Osteocyte (in vitro differentiated cells): ENCODE results near the gene PTPRJ. TPM values are rescaled to one million over a fixed set of nuclear protein-coding genes. Genes with fewer than 3 reads are reported as not detected.

ENCODE experiments used
- DNase-seq: peaks from one replicate; pipeline ENCODE4 v3.0.0; 2021; ENCODE audit warnings: mixed read lengths; ENCODE audit not compliant: unreplicated experiment; ENCODE audit errors: extremely low spot score
- H3K27ac Mint-ChIP-seq: one replicate; pipeline ENCODE4 v1.8.0; 2021; ENCODE audit warnings: mild to moderate bottlenecking, mixed read lengths; ENCODE audit not compliant: unreplicated experiment
- H3K27me3 Mint-ChIP-seq: one replicate; pipeline ENCODE4 v1.8.0; 2021; ENCODE audit warnings: mixed read lengths; ENCODE audit not compliant: unreplicated experiment
- H3K36me3 Mint-ChIP-seq: one replicate; pipeline ENCODE4 v1.8.0; 2021; ENCODE audit warnings: mixed read lengths; ENCODE audit not compliant: unreplicated experiment
- H3K4me1 Mint-ChIP-seq: one replicate; pipeline ENCODE4 v1.8.0; 2021; ENCODE audit warnings: mixed read lengths; ENCODE audit not compliant: unreplicated experiment
- H3K4me3 Mint-ChIP-seq: one replicate; pipeline ENCODE4 v1.8.0; 2021; ENCODE audit warnings: mild to moderate bottlenecking, moderate library complexity, mixed read lengths; ENCODE audit not compliant: unreplicated experiment
- H3K9me3 Mint-ChIP-seq: one replicate; pipeline ENCODE4 v1.8.0; 2021; ENCODE audit warnings: mixed read lengths; ENCODE audit not compliant: unreplicated experiment
- CTCF ChIP-seq: fragments of 200-600 bp; sonication (generic); IDR thresholded peaks from 2 replicates; pipeline ENCODE4 v1.5.0; 2021; ENCODE audit warnings: antibody characterized with exemption, mild to moderate bottlenecking, moderate library complexity
- total RNA-seq: library from RNA; stranded (reverse); gene quantifications from 2 replicates; pipeline ENCODE4 v1.2.1, GENCODE V29; 2021

PTPRJ gene
- total RNA-seq, 1 donor from 2014 or later: 16.6 TPM

- peak; percentile 72 for DNase-seq
- no peak overlapping the region for H3K27ac Mint-ChIP-seq
- no peak overlapping the region for H3K4me3 Mint-ChIP-seq
- peaks cover 24% of the 10 kb centered on the region for H3K36me3 Mint-ChIP-seq
- H3K4me1 Mint-ChIP-seq: peaks cover 15% of the 10 kb centered on the region
- no peaks in the 10 kb centered on the region for H3K9me3 Mint-ChIP-seq
- no peaks in the 10 kb centered on the region for H3K27me3 Mint-ChIP-seq
- TF ChIP-seq CTCF: no peak
These were observed 141.9 kb downstream of the PTPRJ start for GRCh38 chr11:48122246-48122645.

GRCh38 chr11:48122656-48123055 lies 142.3 kb downstream of the PTPRJ start:
- no peak for TF ChIP-seq CTCF
- DNase-seq: peak; percentile 56
- H3K9me3 Mint-ChIP-seq: no peaks in the 10 kb centered on the region
- H3K4me3 Mint-ChIP-seq: no peak overlapping the region
- H3K27ac Mint-ChIP-seq: no peak overlapping the region
- H3K36me3 Mint-ChIP-seq: peaks cover 22% of the 10 kb centered on the region
- peaks cover 15% of the 10 kb centered on the region for H3K4me1 Mint-ChIP-seq
- H3K27me3 Mint-ChIP-seq: no peaks in the 10 kb centered on the region

- Mint-ChIP-seq H3K4me1 (peaks cover 15% of the 10 kb centered on the region), H3K4me3 (no peak overlapping the region), H3K36me3 (peaks cover 27% of the 10 kb centered on the region), H3K27me3 (no peaks in the 10 kb centered on the region), H3K27ac (peak overlapping the region; percentile 39), H3K9me3 (no peaks in the 10 kb centered on the region)
- peak; percentile 51 for DNase-seq
- TF ChIP-seq CTCF: no peak
These were observed 143.0 kb downstream of the PTPRJ start for GRCh38 chr11:48123254-48123875.

- no peak overlapping the region for H3K27ac Mint-ChIP-seq
- H3K4me3 Mint-ChIP-seq: no peak overlapping the region
- peak; percentile 40 for DNase-seq
- H3K27me3 Mint-ChIP-seq: no peaks in the 10 kb centered on the region
- H3K36me3 Mint-ChIP-seq: peaks cover 30% of the 10 kb centered on the region
- H3K9me3 Mint-ChIP-seq: no peaks in the 10 kb centered on the region
- peaks cover 15% of the 10 kb centered on the region for H3K4me1 Mint-ChIP-seq
- no peak for TF ChIP-seq CTCF
These were observed 143.8 kb downstream of the PTPRJ start for GRCh38 chr11:48123934-48124755.

GRCh38 chr11:48124880-48125279 lies 144.5 kb downstream of the PTPRJ start:
- peaks cover 30% of the 10 kb centered on the region for H3K36me3 Mint-ChIP-seq
- DNase-seq: peak; percentile 56
- TF ChIP-seq CTCF: no peak
- peaks cover 15% of the 10 kb centered on the region for H3K4me1 Mint-ChIP-seq
- H3K27me3 Mint-ChIP-seq: no peaks in the 10 kb centered on the region
- H3K27ac Mint-ChIP-seq: no peak overlapping the region
- no peak overlapping the region for H3K4me3 Mint-ChIP-seq
- no peaks in the 10 kb centered on the region for H3K9me3 Mint-ChIP-seq
